K562 (cell line): ENCODE results near the gene COL26A1. TPM values are rescaled to one million over a fixed set of nuclear protein-coding genes. Genes with fewer than 3 reads are reported as not detected.
A peak's percentile ranks its signal among the peaks of the same experiment; 100 is the strongest.
"Not testable (repeated sequence)": the region's sequence is repeated elsewhere in the genome, so short reads cannot be mapped to it uniquely, and the experiment has no call there.

Experiments
- ATAC-seq: fragments of 200-7000 bp; cut with Tn5 transposase; 3 replicates; pipeline ENCODE4 v1.9.1; 2020; ENCODE audit warnings: moderate library complexity
- BruUV-seq: library from RNA; stranded (reverse); fragments of 400-500 nt; replicated peaks from 2 replicates; lab custom pipeline; 2021; lab: Mats Ljungman, UMichigan
- CTCF ChIA-PET: fragments of 300-600 bp; formaldehyde crosslinking; extraction: SDS; loops from one replicate; lab custom pipeline; 2021; ENCODE audit warnings: low intra/inter-chr PET ratio; lab: Yijun Ruan, JAX
- POLR2A ChIA-PET: fragments of 300-600, 350-650 bp; sonication (Branson Sonifier 250); formaldehyde crosslinking; extraction: SDS; loops from one replicate; lab custom pipeline; 2021; ENCODE audit warnings: antibody characterized with exemption, inconsistent platforms; lab: Yijun Ruan, JAX
- DNase-seq, 4 experiments: peaks; one replicate each; pipeline versions ENCODE4 v3.0.0 to v3.0.0-alpha.2; 2011 to 2018; ENCODE audit warnings: low spot score in 3 of 4, mixed read lengths in 3 of 4; ENCODE audit errors: extremely low read depth in 1 of 4
- FAIRE-seq: peaks from 2 replicates; lab custom pipeline; 2011; peaks lifted over from hg19 to GRCh38; lab: Jason Lieb, UNC
- H2AFZ ChIP-seq: 2 replicates; pipeline ENCODE4 v1.6.0; 2011; ENCODE audit warnings: low read depth, low read length, control low read depth, inconsistent platforms
- H3K27ac ChIP-seq: fragments of 200-600 bp; 3 replicates; pipeline ENCODE4 v1.8.0; 2011; ENCODE audit warnings: low read depth, mild to moderate bottlenecking, control low read depth, inconsistent platforms, low read length, moderate library complexity, mixed read lengths; ENCODE audit errors: extremely low read depth
- H3K27me3 ChIP-seq, 2 experiments: fragments of 300-600 bp in 1 of 2; 2 replicates in 1 of 2; 3 replicates in 1 of 2; pipeline versions ENCODE4 v1.6.0 to v1.8.0; 2011; ENCODE audit warnings: inconsistent platforms in 2 of 2, low read length in 2 of 2, mild to moderate bottlenecking in 1 of 2, mixed read lengths in 1 of 2, moderate library complexity in 1 of 2; ENCODE audit not compliant: control insufficient read depth in 2 of 2, insufficient read depth in 2 of 2
- H3K36me3 ChIP-seq: fragments of 300-600 bp; 3 replicates; pipeline ENCODE4 v1.8.0; 2011; ENCODE audit warnings: mild to moderate bottlenecking, low read length, inconsistent platforms; ENCODE audit not compliant: control insufficient read depth, insufficient read depth
- H3K4me1 ChIP-seq, 2 experiments: fragments of 200-600 bp in 1 of 2; replicated peaks in 1 of 2; 2 replicates in 1 of 2; 3 replicates in 1 of 2; pipeline versions ENCODE4 v1.5.1 to v1.8.0; 2011; ENCODE audit warnings: inconsistent platforms in 2 of 2, low read length in 2 of 2, mild to moderate bottlenecking in 1 of 2, mixed read lengths in 1 of 2, moderate library complexity in 1 of 2; ENCODE audit not compliant: control insufficient read depth in 2 of 2, insufficient read depth in 2 of 2
- H3K4me2 ChIP-seq: 2 replicates; pipeline ENCODE4 v1.6.1; 2011; ENCODE audit warnings: low read length, control low read depth, inconsistent platforms, mixed read lengths; ENCODE audit not compliant: insufficient read depth
- H3K4me3 ChIP-seq: fragments of 200-600 bp; sonication (generic), shearing (Covaris generic); 2 replicates; pipeline ENCODE4 v1.5.1; 2016; ENCODE audit warnings: control low read depth, inconsistent platforms
- H3K79me2 ChIP-seq: fragments of 200-600 bp; 3 replicates; pipeline ENCODE4 v1.8.0; 2011; ENCODE audit warnings: low read length, inconsistent platforms; ENCODE audit not compliant: control insufficient read depth, insufficient read depth
- H3K9ac ChIP-seq, 2 experiments: 2 replicates each; pipeline versions ENCODE4 v1.6.0 to v1.6.1; 2011; ENCODE audit warnings: low read depth in 2 of 2, low read length in 2 of 2, control low read depth in 1 of 2, inconsistent platforms in 1 of 2, mild to moderate bottlenecking in 1 of 2, mixed read lengths in 1 of 2; ENCODE audit not compliant: insufficient read depth in 1 of 2
- H3K9me1 ChIP-seq: one replicate; pipeline ENCODE4 v1.6.0; 2011; ENCODE audit warnings: inconsistent platforms, mild to moderate bottlenecking, low read length, moderate library complexity; ENCODE audit not compliant: control insufficient read depth, insufficient read depth
- H3K9me3 ChIP-seq: replicated peaks from 2 replicates; pipeline ENCODE4 v1.5.1; 2011; ENCODE audit warnings: low read depth, low read length, inconsistent platforms; ENCODE audit not compliant: control insufficient read depth, insufficient read depth
- H4K20me1 ChIP-seq: replicated peaks from 2 replicates; pipeline ENCODE4 v1.6.1; 2011; ENCODE audit warnings: low read length, inconsistent platforms, mixed read lengths; ENCODE audit not compliant: control insufficient read depth, insufficient read depth
- CEBPG ChIP-seq, 3 experiments: fragments of 200-800 bp in 1 of 3; sonication (Bioruptor generic) in 1 of 3; sonication (generic) in 1 of 3; formaldehyde crosslinking in 1 of 3; IDR thresholded peaks in 2 of 3; conservative IDR thresholded peaks in 1 of 3; 2 replicates each; pipeline versions ENCODE4 v1.6.1 to v1.8.0; 2016 to 2022; ENCODE audit warnings: missing compliant biosample characterization in 2 of 3, missing genetic modification characterization in 2 of 3, mild to moderate bottlenecking in 1 of 3, missing genetic modification reagents in 1 of 3
- SMARCA5 ChIP-seq: fragments of 450-650 bp; IDR thresholded peaks from 2 replicates; pipeline ENCODE4 v1.6.1; 2016
- ZNF121 ChIP-seq: sonication (generic); formaldehyde crosslinking; conservative IDR thresholded peaks from 2 replicates; pipeline ENCODE4 v1.8.0; 2022; ENCODE audit warnings: missing genetic modification reagents
- WGBS: fragments of 100-300 bp; shearing (Covaris generic); methylation state at CpG from one replicate; pipeline ENCODE4 v1.1.6; 2016; ENCODE audit warnings: low coverage, mixed read lengths; ENCODE audit not compliant: insufficient coverage; ENCODE audit errors: missing lambda C conversion rate; 5-methylcytosine and 5-hydroxymethylcytosine counted together
- in situ Hi-C: fragments of 300-500 bp; cut with MboI; formaldehyde crosslinking; loops from 4 replicates; pipeline ENCODE4 v1.15.0; 2018; ENCODE audit warnings: inconsistent platforms, mixed read lengths
- intact Hi-C: fragments of 100-400 bp; cut with micrococcal nuclease; formaldehyde crosslinking; loops from 2 replicates; pipeline ENCODE4 v1.14.2; 2022
- polyA plus RNA-seq, 8 experiments: library from polyadenylated mRNA; depleted of rRNA in 4 of 8; stranded (reverse) in 5 of 8; unstranded in 3 of 8; fragments of >200 nt; fragmentation: Nextera tagmentation in 2 of 8; fragmentation: Illumina TruSeq in 1 of 8; extraction: Ambion mirVana in 2 of 8; extraction: Trizol in 1 of 8; gene quantifications; 2 replicates each; pipeline versions ENCODE4 v1.2.1 to v1.2.3, GENCODE V29; 2011 to 2014; ENCODE audit warnings: inconsistent platforms in 1 of 8, missing spikeins in 1 of 8
- total RNA-seq, 7 experiments: library from RNA; depleted of rRNA in 6 of 7; stranded (reverse); fragments of >200 nt in 6 of 7; fragmentation: Illumina TruSeq in 2 of 7; extraction: Trizol in 2 of 7; gene quantifications; 2 replicates each; pipeline versions ENCODE4 v1.2.1 to v1.2.3, GENCODE V29; 2011 to 2021; ENCODE audit warnings: low replicate concordance in 1 of 7
- TF ChIP-seq, protein P1 (sequence below), 2 experiments: fragments of 450-650 bp in 1 of 2; sonication (generic) in 1 of 2; formaldehyde crosslinking in 1 of 2; IDR thresholded peaks in 1 of 2; conservative IDR thresholded peaks in 1 of 2; 2 replicates each; pipeline versions ENCODE4 v1.6.1 to v1.8.1; 2016 to 2023; ENCODE audit warnings: mild to moderate bottlenecking in 2 of 2, moderate library complexity in 2 of 2, inconsistent platforms in 1 of 2, missing genetic modification reagents in 1 of 2

Gene COL26A1
- total and polyA plus RNA-seq, 9 of the 15 experiments (the other 6 are each of a cell fraction or from before 2014, with no cell fraction given) = 0.04 to 0.39 (median 0.07) TPM; not detected in 5

DNA sequence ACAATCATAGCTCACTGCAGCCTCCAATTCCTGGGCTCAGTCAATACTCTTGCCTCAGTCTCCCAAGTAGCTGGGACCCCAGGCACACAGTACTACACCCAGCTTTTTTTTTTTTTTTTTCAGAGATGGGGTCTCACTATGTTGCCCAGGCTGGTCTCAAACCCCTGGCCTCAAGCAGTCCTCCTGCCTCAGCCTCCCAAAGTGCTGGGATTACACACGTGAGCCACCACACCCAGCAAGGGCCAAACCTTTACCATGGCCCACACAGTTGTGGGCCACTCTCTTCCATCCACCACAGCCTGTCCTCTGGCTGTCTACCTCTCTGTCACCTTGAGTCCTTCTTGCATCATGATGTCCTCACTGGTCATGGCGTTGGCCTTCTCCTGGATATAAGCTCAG is 242.3 kb downstream of the COL26A1 start:
- DNase-seq; ATAC-seq; H3K4me2 ChIP-seq; FAIRE-seq; in situ Hi-C loops; TF ChIP-seq CEBPG (tag; conservative IDR thresholded peaks at IDR 0.05 in 1 of 2, IDR thresholded peaks at IDR 0.05 in 1 of 2): not testable (repeated sequence)
- Histone ChIP-seq H3K4me1 (peaks cover 0 to 14% of the 10 kb centered on the region in 2 experiments; a peak in 2 of 5 replicates), H4K20me1 (0 out of 2 replicates have a peak, but pooled peaks cover 11% of the 10 kb centered on the region)
- 12% methylated on average over 2 of the region's 2 CpGs for WGBS
- CTCF ChIA-PET = interaction anchor here (0.9 kb wide), 1 partner anchor 209 kb away, joined by 3 read pairs; no protein-coding TSS in a partner anchor
- TF ChIP-seq SMARCA5 = 0 out of 2 replicates have a peak, but pooled peaks have one; percentile 1
- peak; percentile 61 for TF ChIP-seq CEBPG (CRISPR knock-in tag; IDR thresholded peaks at IDR 0.05)
- TF ChIP-seq, protein P1, sequence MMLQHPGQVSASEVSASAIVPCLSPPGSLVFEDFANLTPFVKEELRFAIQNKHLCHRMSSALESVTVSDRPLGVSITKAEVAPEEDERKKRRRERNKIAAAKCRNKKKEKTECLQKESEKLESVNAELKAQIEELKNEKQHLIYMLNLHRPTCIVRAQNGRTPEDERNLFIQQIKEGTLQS (IDR thresholded peaks at IDR 0.05) = 0 out of 2 replicates have a peak, but pooled peaks have one; percentile 16
- TF ChIP-seq, protein P1 (CRISPR knock-in tag; conservative IDR thresholded peaks at IDR 0.05) = not testable (repeated sequence)
- TF ChIP-seq ZNF121 (CRISPR knock-in tag) = peak; percentile 72; the same call in 1 of the 2 replicates
- TF ChIP-seq, all 486 proteins: peak for 4; not testable (repeated sequence) for 482
- not testable (repeated sequence) for H3K9me3 ChIP-seq, H3K9me1 ChIP-seq, H3K79me2 ChIP-seq, H2AFZ ChIP-seq, H3K4me3 ChIP-seq, BruUV-seq, H3K36me3 ChIP-seq, H3K27ac ChIP-seq
- intact Hi-C loops = loop anchor here (5.0 kb wide), 3 partner anchors 72 to 632 kb away; no protein-coding TSS in a partner anchor
- peak overlapping the region in 1 of 2 experiments; percentile 79; a peak in 1 of 4 replicates for H3K9ac ChIP-seq
- POLR2A ChIA-PET = interaction anchor here (0.5 to 1.8 kb wide), 2 partner anchors 13 to 63 kb away, joined by 3 to 4 read pairs; no protein-coding TSS in a partner anchor
- peaks cover 8 to 52% of the 10 kb centered on the region in 2 experiments; a peak in 4 of 5 replicates for H3K27me3 ChIP-seq
